Bronchial epithelial cell (primary cell): ENCODE data around the gene KRTAP16-1. TPM values are rescaled to one million over a fixed set of nuclear protein-coding genes. Genes with fewer than 3 reads are reported as not detected.
A peak's percentile ranks its signal among the peaks of the same experiment; 100 is the strongest.

Source experiments
- DNase-seq: peaks from one replicate; pipeline ENCODE4 v3.0.0-alpha.2; 2010; ENCODE audit warnings: low read depth
- FAIRE-seq: peaks from 2 replicates; lab custom pipeline; 2011; peaks lifted over from hg19 to GRCh38; lab: Jason Lieb, UNC
- H3K27me3 ChIP-seq: 2 replicates; pipeline ENCODE4 v1.5.1; 2011; ENCODE audit warnings: low read length; ENCODE audit not compliant: control insufficient read depth, insufficient read depth
- H3K36me3 ChIP-seq: 2 replicates; pipeline ENCODE4 v1.5.1; 2011; ENCODE audit warnings: low read length; ENCODE audit not compliant: control insufficient read depth, insufficient read depth
- H3K4me3 ChIP-seq: 2 replicates; pipeline ENCODE4 v1.5.1; 2011; ENCODE audit warnings: mild to moderate bottlenecking, low read depth, low read length, control low read depth
- CTCF ChIP-seq: IDR thresholded peaks from 2 replicates; pipeline ENCODE4 v1.5.1; 2011; ENCODE audit warnings: mild to moderate bottlenecking, moderate library complexity, low read length, control low read depth, inconsistent platforms; ENCODE audit not compliant: insufficient read depth, severe bottlenecking
- total RNA-seq: library from RNA; depleted of rRNA; stranded (reverse); fragments of >200 nt; gene quantifications from 2 replicates; pipeline ENCODE4 v1.2.1, GENCODE V29; 2014

KRTAP16-1 gene
- total RNA-seq, 1 donor from 2014 or later, result not detected

- no peak for DNase-seq
- no peak overlapping the region for H3K4me3 ChIP-seq
- TF ChIP-seq CTCF, result no peak
- H3K27me3 ChIP-seq, result no peaks in the 10 kb centered on the region
- H3K36me3 ChIP-seq, result no peaks in the 10 kb centered on the region
- FAIRE-seq, result no peak
Observed at GRCh38 chr17:41311111-41311510, 2.0 kb upstream of the KRTAP16-1 start.

DNA sequence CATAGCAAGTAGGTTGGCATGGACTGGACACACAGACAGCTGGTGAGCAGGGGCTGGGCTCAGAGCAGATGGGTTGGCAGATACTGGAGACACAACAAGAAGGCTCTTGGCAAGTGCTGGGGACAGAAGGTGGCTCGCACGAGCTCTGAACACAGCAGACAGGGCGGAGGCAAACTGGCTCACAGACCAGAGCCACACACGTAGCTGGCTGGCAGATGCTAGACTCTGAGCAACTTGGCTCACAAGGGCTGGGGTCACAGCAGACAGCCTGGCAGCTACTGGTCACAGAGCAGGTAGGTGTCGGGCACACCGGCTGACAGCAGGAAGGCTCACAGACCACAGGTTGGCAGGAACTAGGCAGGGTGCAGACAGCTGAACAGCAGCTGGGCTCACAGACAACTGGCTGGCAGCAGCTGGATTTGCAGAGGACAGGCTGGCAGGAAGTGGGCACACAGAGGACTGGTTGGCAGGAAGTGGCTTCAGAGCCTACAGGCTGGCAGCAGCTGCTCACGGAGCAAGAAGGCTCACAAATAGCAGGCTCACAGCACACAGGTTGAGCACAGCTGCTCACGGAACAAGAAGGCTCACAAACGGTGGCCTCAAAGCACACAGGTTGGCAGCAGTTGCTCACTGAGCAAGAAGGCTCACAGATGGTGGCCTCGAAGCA lies 725 bp downstream of the KRTAP16-1 start:
- FAIRE-seq (peak; percentile 72), DNase-seq (peak; percentile 10)
- Histone ChIP-seq H3K27me3 (no peaks in the 10 kb centered on the region), H3K4me3 (no peak overlapping the region), H3K36me3 (no peaks in the 10 kb centered on the region)
- no peak for TF ChIP-seq CTCF

GRCh38 chr17:41307647-41308046 lies 1.5 kb downstream of the KRTAP16-1 start:
- TF ChIP-seq CTCF, result no peak
- FAIRE-seq, result no peak
- Histone ChIP-seq H3K27me3 (no peaks in the 10 kb centered on the region), H3K4me3 (no peak overlapping the region), H3K36me3 (no peaks in the 10 kb centered on the region)
- DNase-seq, result no peak

DNA sequence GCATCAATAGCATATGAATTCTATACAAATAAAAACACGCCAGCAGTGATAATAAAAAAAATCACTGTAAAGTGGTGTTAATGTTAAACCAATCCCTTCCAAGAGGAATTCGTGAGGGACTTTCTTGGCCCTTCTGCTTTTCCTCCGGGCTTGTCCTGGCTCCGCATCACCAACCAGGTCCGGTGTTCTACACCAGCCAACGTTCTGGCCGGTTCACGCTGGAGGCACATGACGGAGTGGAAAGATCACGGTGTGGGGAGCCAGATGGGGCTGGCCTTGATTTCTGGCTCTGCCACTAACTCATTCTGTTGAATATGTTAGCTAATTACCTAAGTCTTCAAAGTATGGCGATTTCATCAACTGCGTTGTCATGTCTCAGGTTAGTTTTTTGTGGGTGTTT lies 5.0 kb downstream of the KRTAP16-1 start:
- no peak for FAIRE-seq
- no peak overlapping the region for H3K4me3 ChIP-seq
- H3K36me3 ChIP-seq, result no peaks in the 10 kb centered on the region
- DNase-seq, result no peak
- H3K27me3 ChIP-seq, result no peaks in the 10 kb centered on the region
- TF ChIP-seq CTCF, result no peak

DNA sequence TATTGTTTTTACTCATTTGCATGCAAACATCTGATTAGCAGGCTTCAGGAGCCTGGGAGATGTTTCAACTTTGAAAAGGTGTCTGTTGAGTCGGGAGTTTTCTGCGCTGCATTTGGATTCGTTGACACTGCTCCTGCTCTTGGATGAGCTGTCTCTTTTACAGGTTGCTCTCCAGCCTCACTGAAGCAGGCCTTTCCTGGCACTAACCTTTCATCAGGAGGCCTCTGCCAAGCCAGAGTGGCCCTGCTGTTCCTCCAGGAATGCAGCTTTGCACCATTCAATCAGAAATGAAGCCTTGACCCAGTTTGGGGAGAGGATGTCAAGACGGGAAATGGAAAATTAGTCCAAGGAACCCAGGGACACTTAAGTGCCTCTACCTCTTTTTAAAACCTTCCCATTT lies 6.1 kb downstream of the KRTAP16-1 start:
- Histone ChIP-seq H3K4me3 (no peak overlapping the region), H3K36me3 (no peaks in the 10 kb centered on the region), H3K27me3 (no peaks in the 10 kb centered on the region)
- peak; percentile 52 for FAIRE-seq
- no peak for TF ChIP-seq CTCF
- DNase-seq, result no peak
